ENCODE measurements around the gene PSMG3. TPM values are rescaled to one million over a fixed set of nuclear protein-coding genes. Genes with fewer than 3 reads are reported as not detected.

The PSMG3 gene
- total RNA-seq, 2 donors from 2014 or later = 50.0 to 51.6 TPM

- 64% methylated on average over 21 of the region's 21 CpGs for WGBS
- TF ChIP-seq POLR2A (IDR thresholded peaks at IDR 0.05) (no peak), POLR2AphosphoS5 (IDR thresholded peaks at IDR 0.05) (no peak)
- TF ChIP-seq, protein P1, sequence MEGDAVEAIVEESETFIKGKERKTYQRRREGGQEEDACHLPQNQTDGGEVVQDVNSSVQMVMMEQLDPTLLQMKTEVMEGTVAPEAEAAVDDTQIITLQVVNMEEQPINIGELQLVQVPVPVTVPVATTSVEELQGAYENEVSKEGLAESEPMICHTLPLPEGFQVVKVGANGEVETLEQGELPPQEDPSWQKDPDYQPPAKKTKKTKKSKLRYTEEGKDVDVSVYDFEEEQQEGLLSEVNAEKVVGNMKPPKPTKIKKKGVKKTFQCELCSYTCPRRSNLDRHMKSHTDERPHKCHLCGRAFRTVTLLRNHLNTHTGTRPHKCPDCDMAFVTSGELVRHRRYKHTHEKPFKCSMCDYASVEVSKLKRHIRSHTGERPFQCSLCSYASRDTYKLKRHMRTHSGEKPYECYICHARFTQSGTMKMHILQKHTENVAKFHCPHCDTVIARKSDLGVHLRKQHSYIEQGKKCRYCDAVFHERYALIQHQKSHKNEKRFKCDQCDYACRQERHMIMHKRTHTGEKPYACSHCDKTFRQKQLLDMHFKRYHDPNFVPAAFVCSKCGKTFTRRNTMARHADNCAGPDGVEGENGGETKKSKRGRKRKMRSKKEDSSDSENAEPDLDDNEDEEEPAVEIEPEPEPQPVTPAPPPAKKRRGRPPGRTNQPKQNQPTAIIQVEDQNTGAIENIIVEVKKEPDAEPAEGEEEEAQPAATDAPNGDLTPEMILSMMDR (IDR thresholded peaks at IDR 0.05) = no peak
- intact Hi-C loops (cut with DNase I) = no loop called here
Measured at GRCh38 chr7:1529383-1530116, 40.3 kb downstream of the PSMG3 start.

GRCh38 chr7:1526271-1526754 lies 43.5 kb downstream of the PSMG3 start:
- intact Hi-C loops (cut with DNase I) = no loop called here
- H3K27me3 ChIP-seq (replicated peaks; ENCODE audit: insufficient read depth) = no peaks in the 10 kb centered on the region
- no peak overlapping the region for H3K4me3 ChIP-seq
- WGBS = 30% methylated on average over 6 of the region's 6 CpGs
- TF ChIP-seq POLR2A (IDR thresholded peaks at IDR 0.05) (no peak), POLR2AphosphoS5 (IDR thresholded peaks at IDR 0.05) (no peak)
- TF ChIP-seq, protein P1 (IDR thresholded peaks at IDR 0.05) = no peak
- DNase-seq (ENCODE audit: low spot score) = no peak
- H3K36me3 ChIP-seq = no peaks in the 10 kb centered on the region
- no peak overlapping the region for H3K27ac ChIP-seq
- no peaks in the 10 kb centered on the region for H3K9me3 ChIP-seq
- H3K4me1 ChIP-seq (replicated peaks) = no peaks in the 10 kb centered on the region

More at GRCh38 chr7:1529383-1530116, 40.3 kb downstream of the PSMG3 start:
- H3K9me3 ChIP-seq = no peaks in the 10 kb centered on the region
- no peaks in the 10 kb centered on the region for H3K27me3 ChIP-seq (replicated peaks; ENCODE audit: insufficient read depth)
- H3K4me1 ChIP-seq (replicated peaks) = peaks cover 13% of the 10 kb centered on the region
- H3K4me3 ChIP-seq = no peak overlapping the region
- DNase-seq (ENCODE audit: low spot score) = no peak
- H3K36me3 ChIP-seq = no peaks in the 10 kb centered on the region
- H3K27ac ChIP-seq = no peak overlapping the region

DNA sequence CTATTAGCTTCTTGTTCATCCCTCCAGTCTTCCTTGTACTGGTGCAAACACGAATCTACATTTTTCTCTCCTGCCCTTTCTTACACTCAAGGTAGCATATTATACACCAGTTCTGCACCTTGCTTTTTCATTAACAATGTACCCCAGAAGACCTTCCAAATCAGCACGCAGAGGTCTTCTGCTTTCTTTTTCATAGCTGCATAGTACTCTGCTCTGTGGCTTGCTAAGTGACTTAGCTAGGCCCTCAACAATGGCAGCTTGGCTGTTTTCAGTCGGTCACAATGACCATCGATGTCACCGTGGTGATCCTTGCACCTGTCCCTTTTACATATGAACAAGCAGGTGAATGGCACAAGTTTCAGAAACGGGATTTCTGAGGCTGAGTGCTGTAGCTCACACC lies 44.4 kb downstream of the PSMG3 start:
- WGBS = 95% methylated on average over 6 of the region's 6 CpGs
- no peak for DNase-seq (ENCODE audit: low spot score)
- Histone ChIP-seq H3K4me1 (replicated peaks) (no peaks in the 10 kb centered on the region), H3K9me3 (no peaks in the 10 kb centered on the region), H3K27ac (no peak overlapping the region), H3K36me3 (no peaks in the 10 kb centered on the region), H3K4me3 (no peak overlapping the region), H3K27me3 (replicated peaks; ENCODE audit: insufficient read depth) (no peaks in the 10 kb centered on the region)
- intact Hi-C loops (cut with DNase I) = no loop called here
- TF ChIP-seq, protein P1 (IDR thresholded peaks at IDR 0.05) = no peak
- no peak for TF ChIP-seq POLR2A (IDR thresholded peaks at IDR 0.05)
- TF ChIP-seq POLR2AphosphoS5 (IDR thresholded peaks at IDR 0.05) = no peak

- Histone ChIP-seq H3K36me3 (no peaks in the 10 kb centered on the region), H3K4me1 (replicated peaks) (no peaks in the 10 kb centered on the region), H3K9me3 (no peaks in the 10 kb centered on the region), H3K27me3 (replicated peaks; ENCODE audit: insufficient read depth) (no peaks in the 10 kb centered on the region), H3K4me3 (no peak overlapping the region), H3K27ac (no peak overlapping the region)
- intact Hi-C loops (cut with DNase I) = no loop called here
- TF ChIP-seq, protein P1 (IDR thresholded peaks at IDR 0.05) = no peak
- TF ChIP-seq POLR2AphosphoS5 (IDR thresholded peaks at IDR 0.05) (no peak), POLR2A (IDR thresholded peaks at IDR 0.05) (no peak)
- DNase-seq (ENCODE audit: low spot score) = no peak
- WGBS = 73% methylated on average over 17 of the region's 17 CpGs
Measured at GRCh38 chr7:1523844-1524243, 46.0 kb downstream of the PSMG3 start.

DNA sequence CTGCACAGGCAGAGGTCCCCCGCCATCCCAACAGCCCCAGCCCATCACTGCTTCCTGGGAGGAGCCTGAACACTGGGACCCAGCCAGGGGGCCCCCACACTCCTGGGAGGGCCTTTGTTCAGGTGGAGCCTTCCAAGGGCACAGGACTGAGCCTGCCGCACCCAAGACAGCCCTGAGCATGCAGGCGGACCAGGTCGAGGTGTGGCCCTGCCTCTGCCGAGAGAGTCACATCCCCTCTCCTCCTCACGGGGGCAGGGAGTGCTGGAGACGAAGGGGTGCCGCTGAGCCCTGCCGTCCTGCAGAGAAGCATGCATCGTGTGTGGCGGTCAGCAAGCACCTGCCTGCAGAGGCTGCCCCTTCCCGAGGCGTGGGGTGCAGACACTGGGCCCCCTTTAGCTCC lies 46.6 kb downstream of the PSMG3 start:
- TF ChIP-seq POLR2A (IDR thresholded peaks at IDR 0.05) (no peak), POLR2AphosphoS5 (IDR thresholded peaks at IDR 0.05) (no peak)
- TF ChIP-seq, protein P1 (IDR thresholded peaks at IDR 0.05) = no peak
- intact Hi-C loops (cut with DNase I) = no loop called here
- 27% methylated on average over 9 of the region's 13 CpGs for WGBS
- Histone ChIP-seq H3K27ac (no peak overlapping the region), H3K4me1 (replicated peaks) (no peaks in the 10 kb centered on the region), H3K36me3 (no peaks in the 10 kb centered on the region), H3K27me3 (replicated peaks; ENCODE audit: insufficient read depth) (no peaks in the 10 kb centered on the region), H3K4me3 (no peak overlapping the region), H3K9me3 (no peaks in the 10 kb centered on the region)
- no peak for DNase-seq (ENCODE audit: low spot score)

All from prostate gland (tissue), 2 donors.